Keratinocyte (primary cell): ENCODE results near the gene TMEM247.

Experiments
- CTCF ChIP-seq, 3 experiments: IDR thresholded peaks in 1 of 3; conservative IDR thresholded peaks in 1 of 3; optimal IDR thresholded peaks in 1 of 3; 2 replicates in 2 of 3; 3 replicates in 1 of 3; pipeline versions ENCODE3 to v1.5.1; 2011; ENCODE audit warnings: low read length in 3 of 3, mild to moderate bottlenecking in 3 of 3, moderate library complexity in 2 of 3, control low read depth in 1 of 3, inconsistent platforms in 1 of 3; ENCODE audit not compliant: insufficient read depth in 2 of 3; ENCODE audit errors: extremely low read depth in 1 of 3
- EZH2 ChIP-seq: IDR thresholded peaks from one replicate; pipeline ENCODE4 v1.6.1; 2012; ENCODE audit warnings: inconsistent platforms, mild to moderate bottlenecking, low read length, moderate library complexity

GRCh38 chr2:46461011-46461674, 18.2 kb upstream of the TMEM247 start:
- TF ChIP-seq CTCF (optimal IDR thresholded peaks at IDR 0.05 in 1 of 3, IDR thresholded peaks at IDR 0.05 in 1 of 3, conservative IDR thresholded peaks at IDR 0.05 in 1 of 3; ENCODE audit: extremely low read depth in 1 of 3, insufficient read depth in 2 of 3, low read length in 3 of 3) (peak; percentile 94 to 98 (median 96)), EZH2 (no peak)
